Astrocyte of the spinal cord (primary cell): ENCODE data around the gene NUTM1.
A peak's percentile ranks its signal among the peaks of the same experiment; 100 is the strongest.

Source experiments
- DNase-seq: peaks from one replicate; pipeline ENCODE4 v3.0.0; 2011; ENCODE audit warnings: low read depth, low spot score
- H3K4me3 ChIP-seq: 2 replicates; pipeline ENCODE4 v1.5.1; 2011; ENCODE audit warnings: low read depth, mild to moderate bottlenecking, low read length, moderate library complexity
- CTCF ChIP-seq: IDR thresholded peaks from 2 replicates; pipeline ENCODE4 v1.5.1; 2012; ENCODE audit warnings: low read depth, mild to moderate bottlenecking, low read length, inconsistent platforms
- in situ Hi-C: cut with HindIII; loops from 2 replicates; pipeline ENCODE4 v1.10.0; 2017; ENCODE audit warnings: low sequenced_read_pairs

NUTM1 gene

GRCh38 chr15:34329006-34329405 lies 14.1 kb upstream of the NUTM1 start:
- TF ChIP-seq CTCF = no peak
- DNase-seq = no peak
- H3K4me3 ChIP-seq = no peak overlapping the region
- in situ Hi-C loops = no loop called here

GRCh38 chr15:34330279-34330678 lies 12.8 kb upstream of the NUTM1 start:
- TF ChIP-seq CTCF = no peak
- in situ Hi-C loops = no loop called here
- no peak for DNase-seq
- H3K4me3 ChIP-seq = no peak overlapping the region

GRCh38 chr15:34331809-34332208 lies 11.3 kb upstream of the NUTM1 start:
- H3K4me3 ChIP-seq = no peak overlapping the region
- in situ Hi-C loops = no loop called here
- TF ChIP-seq CTCF = no peak
- peak; percentile 19 for DNase-seq

GRCh38 chr15:34332553-34333120 lies 10.5 kb upstream of the NUTM1 start:
- in situ Hi-C loops = no loop called here
- DNase-seq = no peak
- no peak overlapping the region for H3K4me3 ChIP-seq
- no peak for TF ChIP-seq CTCF

GRCh38 chr15:34334672-34335071 lies 8.4 kb upstream of the NUTM1 start:
- in situ Hi-C loops = no loop called here
- H3K4me3 ChIP-seq = no peak overlapping the region
- no peak for DNase-seq
- no peak for TF ChIP-seq CTCF

GRCh38 chr15:34335176-34336032 lies 7.7 kb upstream of the NUTM1 start:
- in situ Hi-C loops = no loop called here
- H3K4me3 ChIP-seq = peak overlapping the region; percentile 12
- no peak for TF ChIP-seq CTCF
- no peak for DNase-seq
